Upper lobe of left lung (tissue), 6 donors: Measurements from ENCODE around the gene FER. TPM values are rescaled to one million over a fixed set of nuclear protein-coding genes. Genes with fewer than 3 reads are reported as not detected.

ENCODE experiments used
- ATAC-seq, 2 donors: fragments of 200-7000 bp; cut with Tn5 transposase; one replicate each; pipeline ENCODE4 v1.9.1; 2022; ENCODE audit warnings: mild to moderate bottlenecking in 2 of 2, moderate library complexity in 2 of 2; ENCODE audit not compliant: low FRiP score in 2 of 2
- DNase-seq, 2 donors: peaks; one replicate each; pipeline ENCODE4 v3.0.0-alpha.2; 2019 to 2020
- H3K27ac ChIP-seq, 4 donors: fragments of 200-600 bp; sonication (generic); one replicate each; pipeline ENCODE4 v1.5.1; 2016 to 2019
- H3K27me3 ChIP-seq, 4 donors: fragments of 200-600 bp; sonication (generic); one replicate each; pipeline ENCODE4 v1.5.1; 2017 to 2019
- H3K36me3 ChIP-seq, 4 donors: fragments of 200-600 bp; sonication (generic); one replicate each; pipeline ENCODE4 v1.5.1; 2016 to 2019
- H3K4me1 ChIP-seq, 4 donors: fragments of 200-600 bp; sonication (generic); one replicate each; pipeline ENCODE4 v1.5.1; 2018 to 2019
- H3K4me3 ChIP-seq, 4 donors: fragments of 200-600 bp; sonication (generic); one replicate each; pipeline ENCODE4 v1.5.1; 2017 to 2019; ENCODE audit warnings: mild to moderate bottlenecking in 2 of 4, moderate library complexity in 1 of 4
- H3K9me3 ChIP-seq, 4 donors: fragments of 200-600 bp; sonication (generic); one replicate each; pipeline ENCODE4 v1.5.1; 2018 to 2019
- EP300 ChIP-seq, 4 donors: sonication (generic); formaldehyde crosslinking; IDR thresholded peaks; one replicate each; pipeline ENCODE4 v1.5.1; 2017; ENCODE audit warnings: antibody characterized with exemption in 4 of 4, control low read depth in 2 of 4
- POLR2A ChIP-seq, 4 donors: fragments of 450-650 bp; IDR thresholded peaks; one replicate each; pipeline ENCODE4 v1.5.1; 2016 to 2017; ENCODE audit warnings: antibody characterized with exemption in 4 of 4, mild to moderate bottlenecking in 2 of 4
- POLR2AphosphoS5 ChIP-seq, 2 donors: sonication (generic); formaldehyde crosslinking; IDR thresholded peaks; one replicate each; pipeline ENCODE4 v1.5.1; 2017; ENCODE audit warnings: antibody characterized with exemption in 2 of 2
- WGBS, 2 donors: methylation state at CpG; one replicate each; pipeline ENCODE4 v1.1.5; 2017 to 2018; 5-methylcytosine and 5-hydroxymethylcytosine counted together
- total RNA-seq, 6 donors: library from RNA; depleted of rRNA in 4 of 6; stranded (reverse); fragments of >200 nt in 4 of 6; gene quantifications; one replicate each; pipeline versions ENCODE4 v1.1.0 to v1.2.1, GENCODE V29; 2016 to 2021
- TF ChIP-seq, protein P1 (sequence below), 6 experiments: fragments of 450-650 bp in 4 of 6; fragments of 200-600 bp in 2 of 6; sonication (generic) in 2 of 6; IDR thresholded peaks; one replicate each; pipeline ENCODE4 v1.5.1; 2016 to 2019; ENCODE audit warnings: antibody characterized with exemption in 6 of 6
- donor health status: DM: no; HTN: no; CAD: no; lungs with moderate emphysema.
- donor health status: DM: no; HTN: yes; CAD: no; lungs with severe emphysema.

The FER gene
- total RNA-seq, 6 donors from 2014 or later, result 17.6 to 55.5 (median 27.9) TPM

GRCh38 chr5:109196087-109196822 is 448.6 kb downstream of the FER start:
- DNase-seq (no peak), ATAC-seq (no peak)
- peaks cover 0 to 8% (median 2%) of the 10 kb centered on the region in 4 donors for H3K4me1 ChIP-seq
- 70 to 88% methylated on average over 2 of the region's 2 CpGs for WGBS, 2 donors
- no peaks in the 10 kb centered on the region for H3K9me3 ChIP-seq
- H3K36me3 ChIP-seq, result no peaks in the 10 kb centered on the region
- TF ChIP-seq POLR2A (IDR thresholded peaks at IDR 0.05) (no peak), POLR2AphosphoS5 (IDR thresholded peaks at IDR 0.05) (no peak), EP300 (IDR thresholded peaks at IDR 0.05) (no peak)
- TF ChIP-seq, protein P1, sequence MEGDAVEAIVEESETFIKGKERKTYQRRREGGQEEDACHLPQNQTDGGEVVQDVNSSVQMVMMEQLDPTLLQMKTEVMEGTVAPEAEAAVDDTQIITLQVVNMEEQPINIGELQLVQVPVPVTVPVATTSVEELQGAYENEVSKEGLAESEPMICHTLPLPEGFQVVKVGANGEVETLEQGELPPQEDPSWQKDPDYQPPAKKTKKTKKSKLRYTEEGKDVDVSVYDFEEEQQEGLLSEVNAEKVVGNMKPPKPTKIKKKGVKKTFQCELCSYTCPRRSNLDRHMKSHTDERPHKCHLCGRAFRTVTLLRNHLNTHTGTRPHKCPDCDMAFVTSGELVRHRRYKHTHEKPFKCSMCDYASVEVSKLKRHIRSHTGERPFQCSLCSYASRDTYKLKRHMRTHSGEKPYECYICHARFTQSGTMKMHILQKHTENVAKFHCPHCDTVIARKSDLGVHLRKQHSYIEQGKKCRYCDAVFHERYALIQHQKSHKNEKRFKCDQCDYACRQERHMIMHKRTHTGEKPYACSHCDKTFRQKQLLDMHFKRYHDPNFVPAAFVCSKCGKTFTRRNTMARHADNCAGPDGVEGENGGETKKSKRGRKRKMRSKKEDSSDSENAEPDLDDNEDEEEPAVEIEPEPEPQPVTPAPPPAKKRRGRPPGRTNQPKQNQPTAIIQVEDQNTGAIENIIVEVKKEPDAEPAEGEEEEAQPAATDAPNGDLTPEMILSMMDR (IDR thresholded peaks at IDR 0.05), result no peak
- H3K27me3 ChIP-seq, result no peaks in the 10 kb centered on the region
- H3K4me3 ChIP-seq, result no peak overlapping the region
- no peak overlapping the region for H3K27ac ChIP-seq

DNA sequence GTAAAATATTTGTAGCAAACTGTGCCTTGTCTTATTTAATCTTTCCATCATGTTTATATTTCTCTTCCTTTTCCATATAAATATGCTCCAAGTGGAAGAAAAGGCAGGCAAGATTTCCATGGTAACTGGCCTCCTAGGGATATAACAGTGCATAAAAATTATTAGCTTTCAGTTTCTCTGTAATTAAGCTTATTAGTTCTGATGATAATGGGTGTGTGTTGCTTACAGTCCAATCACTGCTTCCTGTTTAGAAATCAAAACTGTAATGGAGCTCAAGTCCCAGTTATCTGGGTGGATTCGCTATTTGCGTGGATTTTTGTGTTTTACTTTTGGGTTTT is 449.1 kb downstream of the FER start:
- H3K9me3 ChIP-seq, result no peaks in the 10 kb centered on the region
- no peaks in the 10 kb centered on the region for H3K36me3 ChIP-seq
- no peaks in the 10 kb centered on the region for H3K27me3 ChIP-seq
- H3K4me1 ChIP-seq, result peaks cover 0 to 5% (median 0%) of the 10 kb centered on the region in 4 donors
- ATAC-seq (no peak), DNase-seq (no peak)
- TF ChIP-seq, protein P1 (IDR thresholded peaks at IDR 0.05), result no peak
- TF ChIP-seq EP300 (IDR thresholded peaks at IDR 0.05) (no peak), POLR2A (IDR thresholded peaks at IDR 0.05) (no peak), POLR2AphosphoS5 (IDR thresholded peaks at IDR 0.05) (no peak)
- 85 to 89% methylated on average over 2 of the region's 2 CpGs for WGBS, 2 donors
- H3K4me3 ChIP-seq, result no peak overlapping the region
- H3K27ac ChIP-seq, result no peak overlapping the region

DNA sequence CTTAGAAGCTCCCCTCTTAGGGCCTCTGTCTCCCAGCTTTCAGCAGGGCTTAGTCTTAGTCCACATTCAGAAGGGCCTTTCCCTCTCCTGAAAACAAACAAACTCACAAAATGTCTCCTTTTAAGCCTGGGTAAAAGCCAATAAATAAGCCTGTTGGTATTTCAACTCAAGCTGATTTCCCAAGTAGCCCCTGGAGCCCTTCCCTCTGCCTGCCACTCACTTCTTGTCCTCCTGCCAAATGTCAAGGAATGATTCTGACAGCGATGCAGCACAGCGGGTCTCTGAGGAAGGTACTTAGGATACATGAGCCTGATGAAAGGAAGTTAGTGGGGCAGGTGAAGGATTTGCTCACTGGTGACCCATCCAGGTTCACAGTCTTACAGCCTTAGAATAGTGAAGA is 451.6 kb downstream of the FER start:
- Histone ChIP-seq H3K9me3 (no peaks in the 10 kb centered on the region), H3K27me3 (no peaks in the 10 kb centered on the region), H3K4me3 (no peak overlapping the region), H3K36me3 (no peaks in the 10 kb centered on the region), H3K27ac (no peak overlapping the region), H3K4me1 (peaks cover 0 to 5% (median 0%) of the 10 kb centered on the region in 4 donors)
- WGBS, 2 donors, result 62 to 80% methylated on average over 1 to 2 of the region's 2 CpGs
- DNase-seq (no peak), ATAC-seq (no peak)
- TF ChIP-seq, protein P1 (IDR thresholded peaks at IDR 0.05), result no peak
- no peak for TF ChIP-seq POLR2AphosphoS5 (IDR thresholded peaks at IDR 0.05)
- no peak for TF ChIP-seq POLR2A (IDR thresholded peaks at IDR 0.05)
- no peak for TF ChIP-seq EP300 (IDR thresholded peaks at IDR 0.05)

DNA sequence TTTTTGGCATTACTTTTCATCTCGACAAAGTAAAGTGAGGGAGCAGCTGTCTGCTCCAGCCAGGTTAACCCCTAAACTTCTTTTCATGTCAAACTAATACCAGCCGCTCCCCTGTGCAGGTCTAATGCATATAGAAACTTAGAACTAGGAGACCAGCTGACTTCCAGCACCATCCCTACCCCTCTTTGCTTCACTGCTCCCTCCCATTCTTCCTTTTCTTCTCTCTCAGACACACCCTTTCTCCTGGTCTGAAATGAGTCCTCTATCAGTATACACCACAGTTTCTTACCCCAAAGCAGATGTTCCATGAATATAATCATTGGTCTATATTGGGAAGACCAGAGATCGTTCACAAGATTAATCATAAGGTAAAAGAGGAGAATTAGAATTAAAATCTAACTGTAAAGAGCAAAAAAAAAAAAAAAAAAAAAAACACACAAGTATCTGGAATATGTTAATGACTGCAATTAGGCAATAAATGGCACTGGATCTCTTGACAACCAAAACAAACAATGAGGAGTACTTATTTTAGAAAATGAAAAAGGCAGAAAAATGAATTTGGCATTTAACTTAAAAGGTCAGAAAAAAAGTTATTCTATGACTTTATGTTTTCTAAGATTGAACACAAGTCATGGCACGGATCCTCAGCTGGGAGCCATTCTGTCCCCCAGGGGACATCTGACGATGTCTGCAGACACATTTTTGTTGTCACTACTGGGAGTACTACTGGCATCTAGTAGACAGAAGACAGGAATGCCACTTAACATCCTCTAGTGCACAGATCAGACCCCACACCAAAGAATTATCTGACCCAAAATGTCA is 452.3 kb downstream of the FER start:
- peaks cover 0 to 5% (median 0%) of the 10 kb centered on the region in 4 donors for H3K4me1 ChIP-seq
- ATAC-seq (no peak), DNase-seq (no peak)
- no peak overlapping the region for H3K27ac ChIP-seq
- H3K36me3 ChIP-seq, result no peaks in the 10 kb centered on the region
- 68% methylated on average over 5 of the region's 5 CpGs for WGBS, 2 donors
- no peaks in the 10 kb centered on the region for H3K27me3 ChIP-seq
- no peak overlapping the region for H3K4me3 ChIP-seq
- TF ChIP-seq EP300 (IDR thresholded peaks at IDR 0.05) (no peak), POLR2A (IDR thresholded peaks at IDR 0.05) (no peak), POLR2AphosphoS5 (IDR thresholded peaks at IDR 0.05) (no peak)
- TF ChIP-seq, protein P1 (IDR thresholded peaks at IDR 0.05), result no peak
- H3K9me3 ChIP-seq, result peaks cover 0 to 7% (median 4%) of the 10 kb centered on the region in 4 donors
